ENCODE results near the gene HS6ST1.
"Not testable (repeated sequence)": the region's sequence is repeated elsewhere in the genome, so short reads cannot be mapped to it uniquely, and the experiment has no call there.

DNA sequence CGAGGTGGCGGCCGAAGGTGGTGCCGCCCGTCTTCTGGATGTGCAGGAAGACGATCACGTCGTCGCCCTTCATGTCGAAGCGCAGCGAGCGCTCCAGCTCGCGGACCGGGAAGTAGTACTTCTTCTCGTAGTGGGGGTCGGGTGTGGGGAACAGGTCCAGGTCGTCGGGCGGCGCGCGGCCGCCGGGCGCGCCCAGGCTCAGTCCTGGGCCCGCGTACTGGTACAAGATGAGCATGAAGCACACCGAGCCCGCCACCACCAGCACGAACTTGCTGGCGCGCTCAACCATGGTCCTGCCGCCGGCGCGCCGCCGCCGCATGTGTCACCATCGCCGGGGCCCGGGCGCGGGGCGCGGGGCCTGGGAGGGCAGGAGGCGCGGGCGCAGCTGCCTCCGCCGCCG lies 423 bp downstream of the HS6ST1 start:
- not testable (repeated sequence) for TF ChIP-seq POLR2A, POLR2AphosphoS5 (IDR thresholded peaks at IDR 0.05)
- TF ChIP-seq, protein P1, sequence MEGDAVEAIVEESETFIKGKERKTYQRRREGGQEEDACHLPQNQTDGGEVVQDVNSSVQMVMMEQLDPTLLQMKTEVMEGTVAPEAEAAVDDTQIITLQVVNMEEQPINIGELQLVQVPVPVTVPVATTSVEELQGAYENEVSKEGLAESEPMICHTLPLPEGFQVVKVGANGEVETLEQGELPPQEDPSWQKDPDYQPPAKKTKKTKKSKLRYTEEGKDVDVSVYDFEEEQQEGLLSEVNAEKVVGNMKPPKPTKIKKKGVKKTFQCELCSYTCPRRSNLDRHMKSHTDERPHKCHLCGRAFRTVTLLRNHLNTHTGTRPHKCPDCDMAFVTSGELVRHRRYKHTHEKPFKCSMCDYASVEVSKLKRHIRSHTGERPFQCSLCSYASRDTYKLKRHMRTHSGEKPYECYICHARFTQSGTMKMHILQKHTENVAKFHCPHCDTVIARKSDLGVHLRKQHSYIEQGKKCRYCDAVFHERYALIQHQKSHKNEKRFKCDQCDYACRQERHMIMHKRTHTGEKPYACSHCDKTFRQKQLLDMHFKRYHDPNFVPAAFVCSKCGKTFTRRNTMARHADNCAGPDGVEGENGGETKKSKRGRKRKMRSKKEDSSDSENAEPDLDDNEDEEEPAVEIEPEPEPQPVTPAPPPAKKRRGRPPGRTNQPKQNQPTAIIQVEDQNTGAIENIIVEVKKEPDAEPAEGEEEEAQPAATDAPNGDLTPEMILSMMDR (IDR thresholded peaks at IDR 0.05 in 8 of 11, conservative IDR thresholded peaks at IDR 0.05 in 3 of 11): not testable (repeated sequence)

Data from spleen (tissue), 7 donors.